NCI-H2227 treated with DMSO at 0.1 percent for 48 hours (cell line): Measurements from ENCODE around the gene PCED1B.
"Not testable (repeated sequence)": the region's sequence is repeated elsewhere in the genome, so short reads cannot be mapped to it uniquely, and the experiment has no call there.

Experiments used
- DNase-seq: peaks from one replicate; lab custom pipeline; 2025; lab: John Stamatoyannopoulos, UW

The PCED1B gene

DNA sequence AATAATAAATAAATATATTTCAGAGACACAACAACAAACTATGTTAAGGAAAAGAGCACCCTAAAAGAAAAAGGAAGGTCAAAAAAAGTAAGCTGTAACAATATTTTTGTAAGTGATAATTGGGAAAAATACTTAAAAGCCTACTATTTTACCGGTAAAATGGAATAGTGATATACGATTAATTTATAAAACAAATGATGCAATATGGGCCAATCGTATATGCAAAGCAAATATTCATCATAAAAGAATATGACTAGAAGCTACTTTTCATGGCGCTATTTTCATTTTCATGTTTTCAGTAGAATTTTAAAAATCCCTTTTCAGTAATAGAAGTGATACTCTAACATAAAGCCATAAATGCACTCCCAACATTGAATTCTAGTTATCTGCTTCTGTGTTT, 131.4 kb downstream of the PCED1B start:
- DNase-seq, result no peak

DNA sequence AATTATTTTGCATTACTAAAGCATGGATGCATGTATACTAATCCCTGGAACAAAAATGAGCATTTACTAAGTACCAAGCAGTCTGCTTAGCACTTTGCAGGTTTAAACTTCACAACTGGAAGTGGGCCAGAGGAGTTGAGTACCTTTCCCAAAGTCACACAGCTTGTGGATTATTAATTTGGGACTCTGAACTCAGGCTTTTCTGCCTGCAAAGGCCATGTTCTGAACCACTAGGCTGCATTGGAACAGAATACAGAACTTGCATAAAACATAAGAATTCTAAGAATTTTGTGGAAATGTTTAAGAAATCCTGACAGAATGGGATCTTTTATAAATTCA, 133.2 kb downstream of the PCED1B start:
- no peak for DNase-seq

DNA sequence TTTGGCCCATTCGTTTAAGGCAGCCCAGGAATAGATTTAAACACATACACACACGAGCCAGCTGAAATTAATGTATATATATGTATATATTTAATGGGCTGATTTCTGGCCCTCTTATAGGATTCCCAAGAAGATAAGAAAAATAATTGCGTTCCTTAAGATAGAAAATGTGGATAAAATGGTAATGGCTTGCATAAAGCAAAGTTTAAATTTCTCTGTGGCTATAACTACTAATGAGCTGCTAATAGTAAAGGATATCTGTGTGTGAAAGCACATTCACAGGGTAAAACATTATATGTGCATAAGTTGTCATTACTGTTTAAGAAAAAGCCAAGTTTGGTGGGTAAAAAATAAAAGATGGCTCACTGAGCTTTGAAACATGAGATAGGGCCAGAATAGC, 134.0 kb downstream of the PCED1B start:
- no peak for DNase-seq

GRCh38 chr12:47214001-47214619, 134.7 kb downstream of the PCED1B start:
- no peak for DNase-seq

GRCh38 chr12:47214771-47215170, 135.3 kb downstream of the PCED1B start:
- DNase-seq, result no peak

DNA sequence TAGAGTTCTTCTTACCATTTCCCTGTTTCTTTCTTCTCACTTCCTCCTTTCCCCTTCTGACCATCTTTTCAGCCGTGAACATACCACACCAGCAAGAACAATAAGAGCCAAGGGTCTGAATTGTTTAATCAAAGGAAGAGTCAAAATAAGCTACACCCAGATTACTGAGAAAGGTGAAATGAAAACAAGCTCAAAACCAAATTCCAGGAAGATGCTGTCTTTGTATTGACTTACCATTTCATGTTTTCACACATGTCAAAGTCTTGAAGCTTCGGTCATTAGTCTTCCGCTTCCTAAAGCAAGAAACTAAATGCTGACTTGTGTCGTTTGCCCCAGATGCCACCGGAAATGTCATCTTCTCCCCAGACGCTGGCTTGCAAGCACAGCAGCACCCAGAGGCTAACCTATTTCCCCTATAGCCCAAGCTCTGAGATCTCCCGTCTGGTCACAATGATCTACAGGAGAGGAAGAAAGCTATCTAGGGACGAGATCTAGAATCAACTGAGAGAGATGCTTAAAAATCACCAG, 136.8 kb downstream of the PCED1B start:
- DNase-seq, result no peak

- DNase-seq, result not testable (repeated sequence)
Observed at GRCh38 chr12:47217595-47217869, 138.1 kb downstream of the PCED1B start.

DNA sequence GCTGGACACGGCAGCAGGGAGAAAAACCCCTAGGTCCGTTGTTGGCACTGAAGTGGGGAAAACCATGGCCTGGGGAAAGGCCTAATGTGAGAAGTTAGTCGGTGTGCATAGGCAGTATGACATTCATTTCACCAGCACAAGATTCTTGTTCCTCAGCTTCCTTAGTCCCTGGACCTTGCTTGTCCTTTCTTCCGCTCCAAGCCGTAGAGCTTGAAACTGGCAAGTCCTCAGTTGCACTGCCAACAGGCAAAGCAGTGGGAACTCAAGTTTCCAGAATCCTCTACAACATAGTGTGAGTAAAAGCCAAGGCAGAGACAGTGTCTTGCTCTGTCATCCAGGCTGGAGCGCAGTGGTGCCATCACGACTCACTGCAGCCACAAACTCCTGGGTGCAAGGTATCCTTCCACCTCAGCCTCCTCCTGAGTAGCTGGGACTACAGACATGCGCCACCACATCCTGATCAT, 138.8 kb downstream of the PCED1B start:
- no peak for DNase-seq

DNA sequence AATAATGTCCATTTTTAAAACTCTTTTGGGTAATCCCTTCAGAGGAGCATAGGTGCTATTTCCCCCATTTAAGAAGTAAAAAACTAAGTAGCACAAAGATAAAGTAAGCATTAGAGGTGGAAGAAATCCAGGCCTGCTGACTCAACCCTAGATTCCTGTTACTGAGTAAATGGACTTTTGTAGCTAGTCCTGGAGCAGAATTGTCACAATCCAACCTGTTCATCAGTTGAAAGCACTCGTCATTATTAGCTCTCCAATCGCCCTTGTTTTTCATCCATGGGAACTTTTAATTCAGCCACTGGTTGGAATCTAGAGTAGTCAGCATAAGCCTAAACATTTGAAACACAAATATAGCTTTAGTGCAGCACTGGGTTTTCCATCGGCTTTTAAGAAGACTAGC, 139.8 kb downstream of the PCED1B start:
- DNase-seq, result no peak

DNA sequence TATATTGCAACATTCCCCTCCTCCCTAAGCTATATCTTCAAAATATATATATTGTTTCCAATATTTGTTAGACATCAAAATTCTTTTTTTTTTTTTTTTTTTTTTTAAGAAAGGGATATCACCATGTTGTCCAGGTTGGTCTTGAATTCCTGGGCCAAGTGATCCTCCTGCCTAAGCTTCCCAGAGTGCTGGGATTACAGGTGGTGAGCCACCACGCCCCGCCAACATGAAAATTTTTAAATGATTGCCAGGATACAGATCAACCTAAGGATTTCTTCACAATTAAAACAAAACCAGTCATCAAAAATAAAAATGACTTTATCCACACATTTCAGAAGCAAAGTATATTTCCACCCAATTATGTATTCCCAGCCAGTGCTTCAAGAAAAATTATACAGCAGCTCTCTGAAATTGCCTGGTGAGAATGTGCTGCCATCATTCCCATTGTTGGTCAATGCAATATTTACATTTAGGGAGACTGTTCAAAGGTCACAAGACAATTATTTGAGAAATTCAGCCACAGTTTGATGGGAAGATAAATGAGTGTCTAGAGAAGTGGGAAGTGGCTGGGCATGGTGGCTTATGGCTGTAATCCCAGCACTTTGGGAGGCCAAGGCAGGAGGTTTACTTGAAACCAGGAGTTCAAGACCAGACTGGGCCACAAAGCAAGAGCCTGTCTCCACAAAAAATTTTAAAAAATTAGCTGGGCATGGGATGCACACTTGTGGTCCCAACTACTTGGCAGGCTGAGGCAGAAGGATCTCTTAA, 142.0 kb downstream of the PCED1B start:
- DNase-seq, result no peak

DNA sequence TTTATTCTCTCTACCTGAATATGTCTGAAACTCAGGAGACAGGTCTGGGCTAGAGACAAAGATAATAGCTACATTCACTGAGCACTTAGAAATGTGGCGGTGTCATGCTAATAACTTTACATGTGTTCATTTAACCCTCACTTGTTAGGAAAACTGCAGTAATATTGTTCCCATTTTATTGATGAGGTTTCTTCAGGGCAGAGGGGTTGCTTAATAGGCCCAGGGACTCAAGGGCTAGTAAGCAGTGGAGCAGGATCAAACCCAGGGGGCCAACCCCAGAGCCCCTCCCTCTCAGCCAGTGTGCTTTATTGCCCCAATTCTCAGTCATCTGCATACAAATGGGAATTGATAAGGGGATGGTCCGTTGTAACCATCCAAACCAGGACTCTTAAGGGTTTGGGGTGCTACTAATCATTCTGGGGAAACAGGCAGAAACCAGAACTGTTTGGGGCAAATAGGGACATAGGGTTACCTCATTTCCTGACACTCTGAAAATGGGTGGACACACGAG, 143.2 kb downstream of the PCED1B start:
- no peak for DNase-seq

GRCh38 chr12:47223031-47223847, 143.8 kb downstream of the PCED1B start:
- no peak for DNase-seq

- no peak for DNase-seq
Observed at GRCh38 chr12:47223848-47224213, 144.4 kb downstream of the PCED1B start.

GRCh38 chr12:47224563-47225133, 145.2 kb downstream of the PCED1B start:
- no peak for DNase-seq

DNA sequence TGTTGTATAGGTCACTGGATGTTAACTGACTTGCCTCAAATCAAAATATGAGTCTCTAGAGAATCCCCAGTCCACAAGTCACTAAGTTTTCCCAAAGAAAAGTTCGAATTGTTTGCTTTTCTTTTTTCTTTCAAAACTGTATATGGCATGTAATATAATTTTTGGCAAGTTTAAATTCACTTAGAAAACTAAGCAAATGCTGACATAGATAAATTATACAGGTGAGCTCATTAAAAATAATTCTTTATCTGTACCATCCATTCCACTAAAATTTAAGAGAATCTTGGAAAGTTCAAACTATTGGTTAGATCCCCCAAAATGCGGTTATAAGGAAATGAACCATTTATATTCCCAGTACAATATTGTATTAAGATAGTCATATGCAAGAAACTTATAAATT, 145.9 kb downstream of the PCED1B start:
- DNase-seq, result no peak

DNA sequence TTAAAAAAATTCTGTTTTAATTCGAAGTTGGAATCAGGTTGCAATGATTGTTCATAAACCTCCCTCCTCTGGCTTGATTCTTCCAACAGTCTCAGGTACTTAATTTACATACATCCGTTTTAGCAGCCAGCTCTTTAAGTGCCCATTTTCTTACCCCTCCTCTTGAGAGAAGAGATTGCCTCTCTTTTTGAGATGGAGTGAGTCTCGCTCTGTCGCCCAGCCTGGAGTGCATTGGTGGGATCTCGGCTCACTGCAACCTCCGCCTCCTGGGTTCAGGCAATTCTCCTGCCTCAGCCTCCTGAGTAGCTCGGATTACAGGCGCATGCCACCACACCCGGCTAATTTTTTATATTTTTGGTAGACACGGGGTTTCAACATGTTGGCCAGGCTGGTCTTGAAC, 146.8 kb downstream of the PCED1B start:
- DNase-seq, result no peak

GRCh38 chr12:47228802-47229201, 149.4 kb downstream of the PCED1B start:
- no peak for DNase-seq

DNA sequence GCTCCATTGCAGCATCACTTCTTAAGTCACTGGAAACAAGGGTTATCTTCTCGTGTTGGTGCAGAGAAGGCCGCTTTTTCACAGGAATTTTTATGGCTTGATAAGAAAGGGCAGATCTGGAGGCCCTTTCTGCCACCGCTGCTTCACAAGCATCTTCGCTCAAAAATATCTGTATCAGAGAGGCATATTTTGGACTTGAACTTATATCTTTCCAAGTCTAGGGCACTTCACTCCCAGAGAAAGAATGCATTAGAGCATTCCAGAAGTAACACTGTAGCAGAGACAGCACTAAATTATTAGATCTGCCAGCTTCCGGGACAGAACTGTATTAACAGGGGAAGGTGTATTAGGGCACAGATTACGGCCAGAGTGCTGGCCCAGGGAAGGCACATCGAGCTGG, 152.0 kb downstream of the PCED1B start:
- DNase-seq, result no peak

GRCh38 chr12:47234576-47235141, 155.2 kb downstream of the PCED1B start:
- DNase-seq, result no peak

- DNase-seq, result no peak
Observed at GRCh38 chr12:47235258-47236040, 156.0 kb downstream of the PCED1B start.

DNA sequence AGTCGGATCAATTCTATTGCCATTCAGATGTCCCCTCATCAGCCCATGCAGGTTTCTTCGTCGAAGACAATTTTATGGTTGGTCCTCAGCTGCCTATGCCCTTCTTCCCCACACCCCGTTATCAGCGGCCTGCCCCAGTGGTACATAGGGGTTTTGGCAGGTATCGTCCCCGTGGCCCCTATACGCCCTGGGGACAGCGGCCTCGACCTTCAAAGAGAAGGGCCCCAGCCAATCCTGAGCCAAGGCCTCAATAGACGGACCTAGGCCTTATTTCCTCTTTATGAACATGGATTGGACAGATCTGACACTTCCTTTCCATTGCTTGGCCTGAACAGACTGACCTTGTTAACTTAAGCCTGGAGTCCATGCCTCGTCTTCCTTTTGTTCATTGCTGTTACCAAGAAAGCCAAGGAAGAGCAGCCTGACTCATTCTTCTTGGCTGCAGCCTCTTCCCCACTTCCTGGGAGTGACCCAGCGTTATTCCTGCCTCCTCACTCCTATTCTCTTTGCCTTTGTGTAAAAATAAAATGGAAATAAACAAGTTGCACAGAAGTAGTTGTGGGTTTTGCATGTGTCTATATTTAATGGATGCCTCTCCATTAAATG, 156.8 kb downstream of the PCED1B start:
- DNase-seq, result no peak
